GM23338 (cell line): Measurements from ENCODE around the gene DAZAP1. TPM values are rescaled to one million over a fixed set of nuclear protein-coding genes. Genes with fewer than 3 reads are reported as not detected.

Experiments
- ATAC-seq: fragments of 200-7000 bp; cut with Tn5 transposase; 3 replicates; pipeline ENCODE4 v1.9.1; 2020
- DNase-seq: peaks from one replicate; pipeline ENCODE4 v3.0.0-alpha.2; 2015; ENCODE audit warnings: low spot score
- H2AFZ ChIP-seq: fragments of 200-600 bp; sonication (generic); 2 replicates; pipeline ENCODE4 v1.8.0; 2016; ENCODE audit warnings: antibody characterized with exemption, mild to moderate bottlenecking, moderate library complexity
- H3F3A ChIP-seq: fragments of 200-600 bp; sonication (generic); replicated peaks from 2 replicates; pipeline ENCODE4 v1.8.0; 2017; ENCODE audit warnings: antibody characterized with exemption, mixed run types, low read depth
- H3K27ac ChIP-seq: fragments of 200-600 bp; sonication (generic); 2 replicates; pipeline ENCODE4 v1.6.1; 2016; ENCODE audit warnings: low read depth
- H3K27me3 ChIP-seq: fragments of 200-600 bp; sonication (generic); 2 replicates; pipeline ENCODE4 v1.8.0; 2016; ENCODE audit warnings: mild to moderate bottlenecking, mixed run types, moderate library complexity; ENCODE audit not compliant: insufficient read depth
- H3K36me3 ChIP-seq: fragments of 200-600 bp; sonication (generic); 2 replicates; pipeline ENCODE4 v1.8.0; 2016; ENCODE audit warnings: mild to moderate bottlenecking; ENCODE audit not compliant: insufficient read depth
- H3K4me1 ChIP-seq: fragments of 200-600 bp; sonication (generic); 2 replicates; pipeline ENCODE4 v1.8.0; 2016; ENCODE audit warnings: mild to moderate bottlenecking, moderate library complexity; ENCODE audit not compliant: insufficient read depth
- H3K4me2 ChIP-seq: fragments of 200-600 bp; sonication (generic); 2 replicates; pipeline ENCODE4 v1.7.1; 2017; ENCODE audit warnings: mixed run types
- H3K4me3 ChIP-seq: fragments of 200-600 bp; sonication (generic); 2 replicates; pipeline ENCODE4 v1.6.1; 2016; ENCODE audit warnings: mixed run types
- H3K79me2 ChIP-seq: fragments of 200-600 bp; sonication (generic); replicated peaks from 2 replicates; pipeline ENCODE4 v1.8.0; 2017; ENCODE audit warnings: mild to moderate bottlenecking; ENCODE audit not compliant: insufficient read depth
- H3K9me2 ChIP-seq: fragments of 200-600 bp; sonication (generic); 2 replicates; pipeline ENCODE4 v1.8.0; 2017; ENCODE audit not compliant: insufficient read depth
- H4K20me1 ChIP-seq: fragments of 200-600 bp; sonication (generic); replicated peaks from 2 replicates; pipeline ENCODE4 v1.8.0; 2017; ENCODE audit warnings: mild to moderate bottlenecking; ENCODE audit not compliant: insufficient read depth
- H3K27ac Mint-ChIP-seq: 2 replicates; pipeline ENCODE4 v1.8.0; 2020; ENCODE audit warnings: inconsistent platforms, mild to moderate bottlenecking, moderate library complexity, mixed read lengths
- H3K27me3 Mint-ChIP-seq: 3 replicates; pipeline ENCODE4 v1.8.0; 2022; ENCODE audit warnings: low read depth, mild to moderate bottlenecking, moderate library complexity, mixed read lengths, inconsistent platforms; ENCODE audit not compliant: insufficient read depth, poor library complexity
- H3K36me3 Mint-ChIP-seq: 3 replicates; pipeline ENCODE4 v1.8.0; 2021; ENCODE audit warnings: low read depth, mild to moderate bottlenecking, inconsistent platforms, moderate library complexity, mixed read lengths
- H3K4me1 Mint-ChIP-seq: 3 replicates; pipeline ENCODE4 v1.8.0; 2020; ENCODE audit warnings: mild to moderate bottlenecking, inconsistent platforms, mixed read lengths
- H3K4me3 Mint-ChIP-seq: 3 replicates; pipeline ENCODE4 v1.8.0; 2021; ENCODE audit warnings: moderate library complexity, mild to moderate bottlenecking, inconsistent platforms, mixed read lengths
- H3K9me3 Mint-ChIP-seq: 3 replicates; pipeline ENCODE4 v1.8.0; 2020; ENCODE audit warnings: moderate library complexity, mild to moderate bottlenecking, inconsistent platforms, mixed read lengths
- CREB1 ChIP-seq: fragments of 250-450 bp; sonication (Bioruptor Pico); IDR thresholded peaks from 2 replicates; pipeline ENCODE4 v1.5.0; 2020; ENCODE audit warnings: low read depth, mild to moderate bottlenecking, moderate library complexity
- EZH2 ChIP-seq: fragments of 200-600 bp; sonication (generic); IDR thresholded peaks from one replicate; pipeline ENCODE4 v1.8.0; 2017; ENCODE audit warnings: antibody characterized with exemption, mild to moderate bottlenecking, low read depth; ENCODE audit not compliant: unreplicated experiment
- JUNB ChIP-seq: IDR thresholded peaks from one replicate; pipeline ENCODE4 v1.6.1; 2016; ENCODE audit warnings: antibody characterized with exemption; ENCODE audit not compliant: unreplicated experiment
- NANOG ChIP-seq: IDR thresholded peaks from 2 replicates; pipeline ENCODE4 v1.6.1; 2016; ENCODE audit warnings: antibody characterized with exemption, borderline replicate concordance
- POLR2AphosphoS5 ChIP-seq: IDR thresholded peaks from 2 replicates; pipeline ENCODE4 v1.6.1; 2016; ENCODE audit warnings: antibody characterized with exemption, low read depth
- STAT1 ChIP-seq: IDR thresholded peaks from one replicate; pipeline ENCODE4 v1.6.1; 2016; ENCODE audit warnings: antibody characterized with exemption; ENCODE audit not compliant: unreplicated experiment
- ZNF114 ChIP-seq: fragments of 250-450 bp; sonication (Bioruptor Pico); IDR thresholded peaks from 2 replicates; pipeline ENCODE4 v1.5.0; 2020; ENCODE audit warnings: mild to moderate bottlenecking, moderate library complexity
- ZNF331 ChIP-seq: fragments of 250-450 bp; sonication (Bioruptor Pico); IDR thresholded peaks from 2 replicates; pipeline ENCODE4 v1.5.0; 2020; ENCODE audit warnings: low read depth, mild to moderate bottlenecking, moderate library complexity
- polyA plus RNA-seq: library from polyadenylated mRNA; unstranded; fragments of >200 nt; fragmentation: Nextera tagmentation; extraction: Ambion mirVana; gene quantifications from 2 replicates; pipeline ENCODE4 v1.2.1, GENCODE V29; 2016
- total RNA-seq: library from RNA; depleted of rRNA; stranded (reverse); fragments of >200 nt; shearing (Covaris generic); gene quantifications from 2 replicates; pipeline ENCODE4 v1.2.3, GENCODE V29; 2014
- TF ChIP-seq, protein P1 (sequence below): fragments of 250-450 bp; sonication (Bioruptor Pico); IDR thresholded peaks from 2 replicates; pipeline ENCODE4 v1.5.0; 2020; ENCODE audit warnings: mild to moderate bottlenecking, moderate library complexity
- TF ChIP-seq, protein P2 (sequence below): IDR thresholded peaks from 2 replicates; pipeline ENCODE4 v1.6.1; 2016; ENCODE audit warnings: antibody characterized with exemption
- TF ChIP-seq, protein P3 (sequence below): IDR thresholded peaks from one replicate; pipeline ENCODE4 v1.6.1; 2018; ENCODE audit warnings: antibody characterized with exemption; ENCODE audit not compliant: unreplicated experiment
- TF ChIP-seq, protein P4 (sequence below), 2 experiments: fragments of 200-600 bp in 1 of 2; sonication (generic) in 1 of 2; conservative IDR thresholded peaks; 2 replicates each; pipeline versions ENCODE4 v1.5.1 to v1.6.1; 2016 to 2017; ENCODE audit warnings: antibody characterized with exemption in 2 of 2, low read depth in 2 of 2, mild to moderate bottlenecking in 2 of 2, moderate library complexity in 1 of 2

Gene DAZAP1
- total and polyA plus RNA-seq, 2 experiments from 2014 or later = 44.1 to 194 TPM

DNA sequence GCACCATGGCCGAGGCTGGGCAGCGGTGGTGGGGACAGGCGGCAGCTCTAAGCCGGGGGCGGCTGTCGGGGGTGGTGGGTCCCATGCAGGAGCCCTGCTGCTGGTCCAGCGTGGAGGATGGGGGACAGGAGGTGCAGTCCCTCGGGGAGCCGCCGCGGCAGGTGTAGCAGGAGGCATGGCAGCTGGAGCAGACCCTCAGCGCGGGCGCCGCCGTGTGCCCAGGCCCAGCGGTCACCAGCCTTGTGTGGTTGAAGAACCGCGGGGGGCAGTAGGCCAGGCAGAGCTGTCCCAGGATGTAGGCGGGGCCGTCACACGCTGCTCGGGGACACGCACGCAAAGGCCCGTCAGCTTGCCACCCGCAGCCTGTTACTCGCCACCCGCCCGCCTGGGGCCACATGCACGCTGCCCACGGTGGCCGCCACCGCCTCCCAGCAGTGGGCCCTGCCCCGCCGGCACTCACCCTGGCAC lies 74.5 kb downstream of the DAZAP1 start:
- Mint-ChIP-seq H3K27ac (no peak overlapping the region), H3K27me3 (peaks cover 7% of the 10 kb centered on the region), H3K36me3 (peaks cover 6% of the 10 kb centered on the region; the same call in 2 of the 3 replicates), H3K9me3 (no peaks in the 10 kb centered on the region; the same call in 2 of the 3 replicates), H3K4me3 (no peak overlapping the region), H3K4me1 (peaks cover 4% of the 10 kb centered on the region; the same call in 2 of the 3 replicates)
- Histone ChIP-seq H3K4me2 (no peak overlapping the region), H3K36me3 (0 out of 2 replicates have a peak, but pooled peaks cover 5% of the 10 kb centered on the region), H3K79me2 (peaks cover 16% of the 10 kb centered on the region), H3K4me1 (peaks cover 4% of the 10 kb centered on the region; the same call in 1 of the 2 replicates), H3K9me2 (no peaks in the 10 kb centered on the region), H3F3A (peaks cover 12% of the 10 kb centered on the region; the same call in 1 of the 2 replicates), H3K4me3 (no peak overlapping the region), H3K27me3 (no peaks in the 10 kb centered on the region), H2AFZ (no peak overlapping the region), H3K27ac (no peak overlapping the region), H4K20me1 (peaks cover 11% of the 10 kb centered on the region)
- no peak for DNase-seq
- TF ChIP-seq STAT1 (no peak), JUNB (no peak), POLR2AphosphoS5 (no peak), NANOG (no peak), ZNF331 (CRISPR knock-in tag) (no peak), ZNF114 (CRISPR knock-in tag) (no peak), CREB1 (CRISPR knock-in tag) (no peak), EZH2 (no peak)
- TF ChIP-seq, protein P1, sequence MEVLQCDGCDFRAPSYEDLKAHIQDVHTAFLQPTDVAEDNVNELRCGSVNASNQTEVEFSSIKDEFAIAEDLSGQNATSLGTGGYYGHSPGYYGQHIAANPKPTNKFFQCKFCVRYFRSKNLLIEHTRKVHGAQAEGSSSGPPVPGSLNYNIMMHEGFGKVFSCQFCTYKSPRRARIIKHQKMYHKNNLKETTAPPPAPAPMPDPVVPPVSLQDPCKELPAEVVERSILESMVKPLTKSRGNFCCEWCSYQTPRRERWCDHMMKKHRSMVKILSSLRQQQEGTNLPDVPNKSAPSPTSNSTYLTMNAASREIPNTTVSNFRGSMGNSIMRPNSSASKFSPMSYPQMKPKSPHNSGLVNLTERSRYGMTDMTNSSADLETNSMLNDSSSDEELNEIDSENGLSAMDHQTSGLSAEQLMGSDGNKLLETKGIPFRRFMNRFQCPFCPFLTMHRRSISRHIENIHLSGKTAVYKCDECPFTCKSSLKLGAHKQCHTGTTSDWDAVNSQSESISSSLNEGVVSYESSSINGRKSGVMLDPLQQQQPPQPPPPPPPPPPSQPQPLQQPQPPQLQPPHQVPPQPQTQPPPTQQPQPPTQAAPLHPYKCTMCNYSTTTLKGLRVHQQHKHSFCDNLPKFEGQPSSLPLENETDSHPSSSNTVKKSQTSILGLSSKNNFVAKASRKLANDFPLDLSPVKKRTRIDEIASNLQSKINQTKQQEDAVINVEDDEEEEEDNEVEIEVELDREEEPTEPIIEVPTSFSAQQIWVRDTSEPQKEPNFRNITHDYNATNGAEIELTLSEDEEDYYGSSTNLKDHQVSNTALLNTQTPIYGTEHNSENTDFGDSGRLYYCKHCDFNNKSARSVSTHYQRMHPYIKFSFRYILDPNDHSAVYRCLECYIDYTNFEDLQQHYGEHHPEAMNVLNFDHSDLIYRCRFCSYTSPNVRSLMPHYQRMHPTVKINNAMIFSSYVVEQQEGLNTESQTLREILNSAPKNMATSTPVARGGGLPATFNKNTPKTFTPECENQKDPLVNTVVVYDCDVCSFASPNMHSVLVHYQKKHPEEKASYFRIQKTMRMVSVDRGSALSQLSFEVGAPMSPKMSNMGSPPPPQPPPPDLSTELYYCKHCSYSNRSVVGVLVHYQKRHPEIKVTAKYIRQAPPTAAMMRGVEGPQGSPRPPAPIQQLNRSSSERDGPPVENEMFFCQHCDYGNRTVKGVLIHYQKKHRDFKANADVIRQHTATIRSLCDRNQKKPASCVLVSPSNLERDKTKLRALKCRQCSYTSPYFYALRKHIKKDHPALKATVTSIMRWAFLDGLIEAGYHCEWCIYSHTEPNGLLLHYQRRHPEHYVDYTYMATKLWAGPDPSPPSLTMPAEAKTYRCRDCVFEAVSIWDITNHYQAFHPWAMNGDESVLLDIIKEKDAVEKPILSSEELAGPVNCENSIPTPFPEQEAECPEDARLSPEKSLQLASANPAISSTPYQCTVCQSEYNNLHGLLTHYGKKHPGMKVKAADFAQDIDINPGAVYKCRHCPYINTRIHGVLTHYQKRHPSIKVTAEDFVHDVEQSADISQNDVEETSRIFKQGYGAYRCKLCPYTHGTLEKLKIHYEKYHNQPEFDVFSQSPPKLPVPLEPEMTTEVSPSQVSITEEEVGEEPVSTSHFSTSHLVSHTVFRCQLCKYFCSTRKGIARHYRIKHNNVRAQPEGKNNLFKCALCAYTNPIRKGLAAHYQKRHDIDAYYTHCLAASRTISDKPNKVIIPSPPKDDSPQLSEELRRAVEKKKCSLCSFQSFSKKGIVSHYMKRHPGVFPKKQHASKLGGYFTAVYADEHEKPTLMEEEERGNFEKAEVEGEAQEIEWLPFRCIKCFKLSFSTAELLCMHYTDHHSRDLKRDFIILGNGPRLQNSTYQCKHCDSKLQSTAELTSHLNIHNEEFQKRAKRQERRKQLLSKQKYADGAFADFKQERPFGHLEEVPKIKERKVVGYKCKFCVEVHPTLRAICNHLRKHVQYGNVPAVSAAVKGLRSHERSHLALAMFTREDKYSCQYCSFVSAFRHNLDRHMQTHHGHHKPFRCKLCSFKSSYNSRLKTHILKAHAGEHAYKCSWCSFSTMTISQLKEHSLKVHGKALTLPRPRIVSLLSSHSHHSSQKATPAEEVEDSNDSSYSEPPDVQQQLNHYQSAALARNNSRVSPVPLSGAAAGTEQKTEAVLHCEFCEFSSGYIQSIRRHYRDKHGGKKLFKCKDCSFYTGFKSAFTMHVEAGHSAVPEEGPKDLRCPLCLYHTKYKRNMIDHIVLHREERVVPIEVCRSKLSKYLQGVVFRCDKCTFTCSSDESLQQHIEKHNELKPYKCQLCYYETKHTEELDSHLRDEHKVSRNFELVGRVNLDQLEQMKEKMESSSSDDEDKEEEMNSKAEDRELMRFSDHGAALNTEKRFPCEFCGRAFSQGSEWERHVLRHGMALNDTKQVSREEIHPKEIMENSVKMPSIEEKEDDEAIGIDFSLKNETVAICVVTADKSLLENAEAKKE (CRISPR knock-in tag) = no peak
- TF ChIP-seq, protein P2, sequence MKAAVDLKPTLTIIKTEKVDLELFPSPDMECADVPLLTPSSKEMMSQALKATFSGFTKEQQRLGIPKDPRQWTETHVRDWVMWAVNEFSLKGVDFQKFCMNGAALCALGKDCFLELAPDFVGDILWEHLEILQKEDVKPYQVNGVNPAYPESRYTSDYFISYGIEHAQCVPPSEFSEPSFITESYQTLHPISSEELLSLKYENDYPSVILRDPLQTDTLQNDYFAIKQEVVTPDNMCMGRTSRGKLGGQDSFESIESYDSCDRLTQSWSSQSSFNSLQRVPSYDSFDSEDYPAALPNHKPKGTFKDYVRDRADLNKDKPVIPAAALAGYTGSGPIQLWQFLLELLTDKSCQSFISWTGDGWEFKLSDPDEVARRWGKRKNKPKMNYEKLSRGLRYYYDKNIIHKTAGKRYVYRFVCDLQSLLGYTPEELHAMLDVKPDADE = no peak
- TF ChIP-seq, protein P3, sequence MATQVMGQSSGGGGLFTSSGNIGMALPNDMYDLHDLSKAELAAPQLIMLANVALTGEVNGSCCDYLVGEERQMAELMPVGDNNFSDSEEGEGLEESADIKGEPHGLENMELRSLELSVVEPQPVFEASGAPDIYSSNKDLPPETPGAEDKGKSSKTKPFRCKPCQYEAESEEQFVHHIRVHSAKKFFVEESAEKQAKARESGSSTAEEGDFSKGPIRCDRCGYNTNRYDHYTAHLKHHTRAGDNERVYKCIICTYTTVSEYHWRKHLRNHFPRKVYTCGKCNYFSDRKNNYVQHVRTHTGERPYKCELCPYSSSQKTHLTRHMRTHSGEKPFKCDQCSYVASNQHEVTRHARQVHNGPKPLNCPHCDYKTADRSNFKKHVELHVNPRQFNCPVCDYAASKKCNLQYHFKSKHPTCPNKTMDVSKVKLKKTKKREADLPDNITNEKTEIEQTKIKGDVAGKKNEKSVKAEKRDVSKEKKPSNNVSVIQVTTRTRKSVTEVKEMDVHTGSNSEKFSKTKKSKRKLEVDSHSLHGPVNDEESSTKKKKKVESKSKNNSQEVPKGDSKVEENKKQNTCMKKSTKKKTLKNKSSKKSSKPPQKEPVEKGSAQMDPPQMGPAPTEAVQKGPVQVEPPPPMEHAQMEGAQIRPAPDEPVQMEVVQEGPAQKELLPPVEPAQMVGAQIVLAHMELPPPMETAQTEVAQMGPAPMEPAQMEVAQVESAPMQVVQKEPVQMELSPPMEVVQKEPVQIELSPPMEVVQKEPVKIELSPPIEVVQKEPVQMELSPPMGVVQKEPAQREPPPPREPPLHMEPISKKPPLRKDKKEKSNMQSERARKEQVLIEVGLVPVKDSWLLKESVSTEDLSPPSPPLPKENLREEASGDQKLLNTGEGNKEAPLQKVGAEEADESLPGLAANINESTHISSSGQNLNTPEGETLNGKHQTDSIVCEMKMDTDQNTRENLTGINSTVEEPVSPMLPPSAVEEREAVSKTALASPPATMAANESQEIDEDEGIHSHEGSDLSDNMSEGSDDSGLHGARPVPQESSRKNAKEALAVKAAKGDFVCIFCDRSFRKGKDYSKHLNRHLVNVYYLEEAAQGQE = no peak
- TF ChIP-seq, protein P4, sequence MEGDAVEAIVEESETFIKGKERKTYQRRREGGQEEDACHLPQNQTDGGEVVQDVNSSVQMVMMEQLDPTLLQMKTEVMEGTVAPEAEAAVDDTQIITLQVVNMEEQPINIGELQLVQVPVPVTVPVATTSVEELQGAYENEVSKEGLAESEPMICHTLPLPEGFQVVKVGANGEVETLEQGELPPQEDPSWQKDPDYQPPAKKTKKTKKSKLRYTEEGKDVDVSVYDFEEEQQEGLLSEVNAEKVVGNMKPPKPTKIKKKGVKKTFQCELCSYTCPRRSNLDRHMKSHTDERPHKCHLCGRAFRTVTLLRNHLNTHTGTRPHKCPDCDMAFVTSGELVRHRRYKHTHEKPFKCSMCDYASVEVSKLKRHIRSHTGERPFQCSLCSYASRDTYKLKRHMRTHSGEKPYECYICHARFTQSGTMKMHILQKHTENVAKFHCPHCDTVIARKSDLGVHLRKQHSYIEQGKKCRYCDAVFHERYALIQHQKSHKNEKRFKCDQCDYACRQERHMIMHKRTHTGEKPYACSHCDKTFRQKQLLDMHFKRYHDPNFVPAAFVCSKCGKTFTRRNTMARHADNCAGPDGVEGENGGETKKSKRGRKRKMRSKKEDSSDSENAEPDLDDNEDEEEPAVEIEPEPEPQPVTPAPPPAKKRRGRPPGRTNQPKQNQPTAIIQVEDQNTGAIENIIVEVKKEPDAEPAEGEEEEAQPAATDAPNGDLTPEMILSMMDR (conservative IDR thresholded peaks at IDR 0.05; ENCODE audit: low read depth in 2 of 2) = no peak
- no peak for ATAC-seq
